HG03565 (cell line): ENCODE measurements around the gene SERPINE2.

Experiments
- ATAC-seq: cut with Tn5 transposase; IDR thresholded peaks from one replicate; pipeline ENCODE4 v1.9.1; 2021; ENCODE audit warnings: mild to moderate bottlenecking, moderate library complexity; ENCODE audit not compliant: unreplicated experiment

SERPINE2 gene

DNA sequence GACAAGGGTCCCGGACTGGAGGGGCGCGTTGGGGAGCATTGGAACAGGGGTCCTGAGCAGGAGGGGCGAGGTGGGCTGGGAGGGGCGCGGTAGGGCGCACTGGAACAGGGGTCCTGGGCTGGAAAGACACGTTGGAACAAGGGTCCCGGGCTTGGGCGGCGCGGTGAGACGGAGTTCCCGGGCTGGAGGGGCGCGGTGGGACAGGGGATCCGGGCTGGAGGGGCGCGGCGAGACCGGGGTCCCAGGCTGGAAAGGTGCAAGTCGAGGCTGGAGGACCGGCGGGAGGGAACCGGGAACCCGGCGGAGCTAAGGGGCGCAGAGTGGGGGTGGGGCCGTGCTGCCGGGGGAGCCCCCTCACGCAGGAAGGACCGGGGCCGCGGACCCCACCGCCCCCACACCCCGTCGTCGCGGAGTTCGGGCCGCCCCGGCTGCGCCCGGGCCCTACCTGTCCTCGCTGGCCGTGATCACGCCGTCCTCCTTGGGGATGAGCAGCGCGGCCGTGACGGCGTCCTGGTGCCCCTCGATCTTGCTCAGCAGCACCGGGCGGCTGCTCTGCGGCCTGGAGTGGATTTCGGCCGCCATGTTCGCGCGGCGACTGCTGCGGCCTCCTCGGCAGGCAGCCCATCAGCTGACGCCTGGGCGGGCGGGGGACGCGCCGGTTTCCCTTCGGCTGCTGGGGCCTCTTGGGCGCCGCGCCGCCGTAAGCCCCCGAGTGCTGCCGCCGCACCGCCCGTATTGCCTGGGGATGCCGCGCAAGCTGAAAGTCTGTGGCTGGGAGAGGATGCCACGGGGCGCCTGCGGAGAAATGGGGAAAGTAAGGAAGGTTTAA lies 94.2 kb downstream of the SERPINE2 start, which contains the start of gene WDFY1:
WDFY1 (minus strand) TSS at position 633 of the 829 bp plus-strand sequence; CDS start at position 582, 51 bp downstream.
- ATAC-seq: peak; percentile 62

DNA sequence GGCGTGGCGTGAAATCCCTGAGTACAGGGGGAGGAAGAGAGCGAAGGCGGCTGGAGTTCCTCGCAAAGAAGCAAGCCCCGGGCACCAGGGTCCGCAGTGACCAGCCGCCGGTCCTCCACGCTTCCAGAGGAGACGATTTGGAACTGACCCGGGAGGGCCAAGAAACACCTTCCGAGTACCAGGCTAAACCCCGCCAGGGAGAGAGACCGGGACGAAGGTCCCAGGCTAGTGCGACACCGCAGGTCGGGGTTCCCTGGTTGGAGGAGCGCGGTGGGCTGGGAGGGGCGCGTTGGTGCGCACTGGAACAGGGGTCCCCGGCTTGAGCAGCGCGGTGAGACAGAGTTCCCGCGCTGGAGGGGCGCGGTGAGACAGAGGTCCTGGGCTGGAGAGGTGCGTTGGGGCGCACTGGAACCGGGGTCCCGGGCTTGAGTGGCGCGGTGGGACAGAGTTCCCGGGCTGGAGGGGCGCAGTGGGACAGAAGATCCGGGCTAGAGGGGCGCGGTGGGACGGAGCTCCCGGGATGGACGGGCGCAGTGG lies 94.9 kb downstream of the SERPINE2 start:
- no peak for ATAC-seq

DNA sequence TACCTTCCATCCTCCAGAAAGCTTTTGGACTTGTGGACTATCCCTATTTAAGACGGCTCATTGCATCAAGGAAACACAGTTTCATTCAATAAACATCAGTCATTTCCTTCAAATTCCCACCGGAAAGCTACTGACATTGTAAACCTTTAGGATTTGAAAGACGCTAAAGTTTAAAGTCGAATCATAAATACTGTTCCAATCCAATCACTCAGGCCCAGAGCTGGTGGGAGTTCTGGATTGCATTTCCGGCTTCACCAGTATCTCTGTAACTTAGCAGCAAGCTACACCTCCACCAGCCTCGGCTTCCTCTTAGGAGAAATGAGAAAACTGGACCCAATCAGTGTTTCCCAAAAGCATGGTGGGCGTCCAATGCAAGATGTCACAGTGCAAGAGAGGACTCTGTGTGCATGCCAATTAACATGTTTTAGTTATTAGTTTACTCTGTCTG lies 95.5 kb downstream of the SERPINE2 start:
- ATAC-seq: no peak

DNA sequence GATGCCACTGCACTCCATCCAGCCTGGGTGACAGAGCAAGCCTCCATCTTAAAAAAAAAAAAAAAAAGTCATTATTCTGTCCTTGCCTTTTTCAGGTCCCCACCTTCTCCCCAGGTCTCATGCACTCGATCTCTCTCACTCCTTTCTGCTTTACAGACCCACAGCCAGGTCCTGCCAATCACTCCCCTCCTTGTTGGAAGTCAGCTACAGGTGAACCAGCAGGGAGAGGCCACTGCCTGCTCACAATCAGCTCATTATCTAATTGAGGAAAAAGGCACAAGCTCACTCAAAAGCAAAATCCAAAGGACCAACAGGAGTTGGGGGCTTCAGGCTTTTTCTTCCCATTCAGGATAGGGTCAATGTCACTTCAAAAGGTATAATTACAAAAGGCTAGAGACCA lies 96.0 kb downstream of the SERPINE2 start:
- ATAC-seq: no peak

DNA sequence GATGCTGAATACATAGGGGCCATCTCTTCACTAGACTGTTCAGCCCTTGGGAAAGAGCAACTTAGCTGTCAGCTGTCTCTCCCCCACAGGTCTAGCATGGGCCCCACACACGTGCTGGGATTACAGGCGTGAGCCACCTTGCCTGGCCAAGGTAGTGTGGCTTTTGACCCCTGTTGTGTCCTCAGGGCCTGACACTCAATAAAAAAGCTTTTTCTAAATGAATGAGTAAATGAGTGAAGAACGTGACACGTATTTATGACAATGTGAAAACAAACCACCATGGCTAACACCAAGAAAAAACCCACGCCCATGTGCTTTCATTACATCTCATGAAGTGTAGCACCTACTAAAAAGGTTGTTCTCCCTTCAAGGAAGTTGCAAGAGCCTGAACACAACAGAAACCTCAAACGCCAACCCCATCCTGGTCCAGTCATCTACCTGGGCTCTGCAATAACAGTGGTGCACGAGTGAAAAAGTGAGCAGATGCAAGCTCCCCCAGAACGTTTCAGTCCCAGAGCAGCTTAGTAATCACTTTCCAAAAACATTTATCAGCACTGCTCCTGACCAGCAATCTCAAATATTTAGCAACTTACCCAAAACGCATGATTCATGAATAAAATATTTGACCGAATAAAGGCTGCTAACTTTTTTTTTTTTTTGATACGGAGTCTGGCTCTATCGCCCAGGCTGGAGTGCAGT lies 97.4 kb downstream of the SERPINE2 start:
- peak; percentile 64 for ATAC-seq

DNA sequence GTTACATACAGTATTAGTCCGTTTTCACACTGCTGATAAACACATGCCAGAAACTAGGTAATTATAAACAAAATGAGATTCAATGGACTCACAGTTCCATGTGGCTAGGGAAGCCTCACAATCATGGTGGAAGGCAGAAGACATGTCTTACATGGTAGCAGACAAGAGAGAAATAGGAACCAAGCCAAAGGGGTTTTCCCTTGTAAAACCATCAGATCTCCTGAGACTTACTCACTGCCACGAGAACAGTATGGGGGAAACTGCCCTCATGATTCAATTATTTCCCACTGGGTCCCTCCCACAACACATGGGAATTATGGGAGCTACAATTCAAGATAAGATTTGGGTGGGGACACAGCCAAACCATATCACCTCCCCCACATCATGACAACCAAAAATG lies 99.6 kb downstream of the SERPINE2 start:
- ATAC-seq: peak; percentile 26

DNA sequence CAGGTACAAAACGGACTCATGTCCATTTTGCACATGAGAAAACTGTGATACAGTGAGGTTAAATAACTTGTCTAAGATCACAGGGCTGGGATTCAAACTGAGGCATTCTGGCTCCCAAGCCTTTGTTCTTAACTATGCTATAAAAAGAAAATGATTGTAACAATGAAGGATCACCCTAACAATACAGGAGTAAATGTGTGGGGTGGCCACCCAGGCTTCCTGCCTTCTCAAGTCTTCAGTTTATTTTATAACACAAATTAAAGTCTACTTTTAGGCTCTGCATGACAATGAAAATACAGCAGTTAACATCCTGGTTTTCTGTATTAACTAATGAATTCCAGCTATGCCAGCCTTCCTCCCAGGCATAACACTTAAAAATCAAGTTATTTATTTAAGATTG lies 101.6 kb downstream of the SERPINE2 start:
- ATAC-seq: no peak

DNA sequence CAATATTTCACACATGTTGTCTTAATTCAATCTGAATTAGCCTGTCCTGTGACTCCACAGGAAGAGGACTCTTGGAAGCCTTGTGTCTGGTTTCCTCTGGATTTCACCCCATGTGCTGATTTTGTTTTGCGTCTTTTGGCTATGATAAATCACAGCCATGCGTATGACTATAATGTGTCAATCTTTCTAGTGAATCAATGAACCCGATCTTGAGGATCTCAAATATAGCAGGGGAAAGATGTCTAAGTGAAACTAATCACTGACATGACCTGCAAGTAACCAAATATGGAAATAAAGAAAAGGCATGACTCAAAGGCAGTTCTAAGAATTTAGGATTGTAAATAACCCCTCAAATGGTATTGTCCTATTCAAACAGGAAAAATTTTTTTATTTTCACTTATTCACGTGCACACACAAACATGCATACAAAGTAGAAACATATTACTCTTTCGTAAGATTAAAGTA lies 102.2 kb downstream of the SERPINE2 start:
- no peak for ATAC-seq

DNA sequence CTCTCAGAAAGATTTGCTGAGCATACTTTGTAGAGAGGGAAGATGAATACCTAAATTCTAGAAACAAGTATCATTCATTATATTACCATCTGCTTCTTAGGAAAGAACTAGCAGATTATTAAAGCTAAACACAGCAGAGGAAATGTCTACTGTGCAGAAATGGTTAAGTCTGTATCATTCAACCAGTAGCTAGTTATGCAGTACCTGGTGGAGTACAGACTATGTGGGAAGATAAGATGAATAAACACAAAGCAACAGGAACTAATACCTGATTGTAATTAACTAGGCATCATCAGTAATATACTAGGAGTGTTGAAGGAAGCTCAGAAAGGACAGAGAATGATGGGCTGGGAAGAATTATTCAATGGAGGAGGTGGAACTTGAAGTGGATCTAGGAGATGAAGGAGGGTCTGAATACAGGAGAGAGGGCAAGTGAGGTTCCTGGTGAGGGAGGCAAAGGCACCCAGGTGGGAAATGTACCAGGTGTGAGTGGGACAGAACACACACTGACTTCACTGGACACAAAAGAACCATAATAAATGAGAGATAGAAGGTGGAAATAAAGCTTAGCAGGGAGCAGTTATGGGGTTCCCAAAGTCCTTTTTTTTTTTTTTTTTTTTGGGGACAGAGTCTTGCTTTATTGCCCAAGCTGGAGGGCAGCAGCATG lies 103.5 kb downstream of the SERPINE2 start:
- no peak for ATAC-seq

DNA sequence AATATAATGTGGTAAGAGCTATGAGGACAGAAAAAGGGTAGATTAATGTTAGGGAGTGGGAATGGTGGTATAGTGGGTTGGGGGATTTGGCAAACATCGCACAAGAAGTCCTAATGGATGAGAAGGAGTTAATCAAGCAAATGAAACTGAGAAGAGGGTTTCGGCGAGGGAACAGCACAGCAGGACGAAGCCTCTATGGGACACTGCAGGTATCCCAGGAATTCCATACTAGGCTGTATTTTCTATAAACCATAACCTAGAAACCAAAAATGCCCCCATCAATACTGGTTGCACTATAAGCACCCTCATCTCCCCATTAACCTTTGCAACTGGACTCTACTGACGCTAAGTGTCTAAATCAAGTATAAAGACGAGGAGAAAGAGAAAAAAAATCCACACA lies 104.2 kb downstream of the SERPINE2 start:
- ATAC-seq: no peak

DNA sequence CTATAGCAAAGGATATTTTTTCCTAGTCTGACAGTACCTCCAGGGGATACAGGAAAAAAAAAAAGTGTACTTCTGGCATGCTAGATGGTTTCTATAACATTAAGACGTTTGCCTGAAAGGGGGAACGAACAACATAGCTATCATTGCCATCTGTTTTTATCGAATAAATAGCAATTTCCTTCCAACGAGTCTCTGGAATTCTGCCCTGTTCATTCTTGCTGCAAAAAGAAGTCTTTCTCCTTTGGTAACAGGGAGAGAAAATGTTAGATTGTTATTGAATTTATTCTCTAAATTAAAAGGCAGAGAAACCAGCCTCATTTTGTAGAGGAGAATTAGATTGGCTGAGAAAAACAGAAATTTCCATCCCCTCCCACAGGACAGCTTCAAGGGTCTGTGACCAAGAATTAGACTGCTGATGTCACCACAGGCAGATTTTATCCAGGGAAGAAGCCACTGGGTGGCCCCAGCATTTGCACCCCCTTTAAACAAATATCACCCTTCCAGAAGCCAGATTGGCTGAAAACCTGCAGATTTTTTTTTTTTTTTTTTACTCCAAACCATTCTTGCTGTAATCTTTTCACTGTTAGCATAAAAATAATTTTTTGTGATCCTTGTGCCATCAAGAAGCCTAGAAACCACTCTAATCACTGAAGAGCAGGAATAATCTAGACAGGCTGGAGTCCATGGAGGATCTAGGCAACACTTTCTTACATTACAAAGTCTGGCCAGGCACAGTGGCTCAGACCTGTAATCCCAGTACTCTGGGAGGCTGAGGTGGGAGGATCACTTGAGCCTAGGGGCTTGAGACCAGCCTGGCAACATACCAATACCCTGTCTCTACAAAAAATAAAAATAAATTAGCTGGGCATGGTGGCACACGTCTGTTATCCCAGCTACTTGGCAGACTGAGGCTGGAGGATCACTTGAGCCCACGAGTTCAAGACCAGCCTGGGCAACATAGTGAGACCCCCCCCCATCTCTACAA lies 106.0 kb downstream of the SERPINE2 start:
- ATAC-seq: no peak

DNA sequence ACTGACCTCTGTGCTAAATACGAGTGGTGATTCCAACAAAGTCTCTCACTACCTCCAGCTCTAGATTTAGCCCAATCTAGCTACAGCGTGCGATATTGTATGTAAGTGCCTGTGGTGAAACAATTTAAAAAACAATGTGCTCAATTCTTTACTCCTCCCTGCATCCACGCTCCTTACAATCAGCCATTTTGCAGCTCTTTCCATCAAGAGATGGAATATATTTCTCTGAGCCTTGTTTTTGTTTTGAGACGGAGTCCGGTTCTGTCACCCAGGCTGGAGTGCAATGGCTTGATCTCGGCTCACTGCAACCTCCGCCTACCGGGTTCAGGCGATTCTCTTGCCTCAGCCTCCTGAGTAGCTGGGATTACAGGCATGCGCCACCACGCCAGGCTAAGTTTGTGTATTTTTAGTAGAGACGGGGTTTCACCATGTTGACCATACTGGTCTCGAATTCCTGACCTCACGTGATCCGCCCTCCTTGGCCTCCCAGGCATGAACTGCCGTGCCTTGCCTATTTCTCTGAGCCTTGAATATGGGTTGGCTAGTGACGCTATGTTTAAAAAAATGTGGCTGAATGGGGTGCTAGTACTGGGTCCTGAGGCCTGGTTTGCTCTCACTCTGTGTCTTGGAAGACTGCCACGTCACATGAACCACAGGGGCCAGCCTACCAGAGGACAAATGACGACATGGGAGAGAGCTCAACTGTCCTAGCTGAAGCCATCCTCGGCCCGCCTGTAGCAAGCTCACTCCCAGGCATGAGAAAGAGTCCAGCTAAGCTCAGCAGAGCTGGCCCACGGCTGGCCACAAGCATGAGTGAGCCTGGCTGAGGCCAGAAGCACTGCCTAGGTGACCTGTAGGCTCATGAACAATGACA lies 108.7 kb downstream of the SERPINE2 start:
- no peak for ATAC-seq

DNA sequence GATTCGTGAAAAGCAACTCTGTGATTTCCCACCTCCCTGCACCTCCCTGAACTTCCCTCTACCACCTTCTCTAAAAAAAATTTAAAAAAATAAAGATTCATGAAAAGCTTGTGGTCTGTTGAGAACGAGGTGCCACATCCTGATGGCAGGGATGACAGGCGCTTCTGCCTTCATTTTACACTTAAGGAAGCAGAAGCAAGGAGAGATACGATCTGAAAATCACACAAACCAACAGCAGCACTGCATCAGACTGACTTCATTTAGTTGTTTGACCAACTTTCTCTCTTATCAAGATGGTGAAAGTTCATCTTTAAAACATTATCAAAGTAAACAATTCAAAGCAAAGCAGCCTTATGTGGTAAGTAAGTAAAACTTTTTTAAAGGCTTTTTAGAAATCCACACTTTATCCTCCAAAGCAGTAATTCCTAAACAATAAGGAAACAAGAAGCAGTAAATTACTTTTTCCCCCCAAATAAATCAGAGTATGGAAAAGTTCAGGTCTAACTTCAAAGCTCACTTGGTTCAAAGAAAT lies 109.4 kb downstream of the SERPINE2 start:
- no peak for ATAC-seq

DNA sequence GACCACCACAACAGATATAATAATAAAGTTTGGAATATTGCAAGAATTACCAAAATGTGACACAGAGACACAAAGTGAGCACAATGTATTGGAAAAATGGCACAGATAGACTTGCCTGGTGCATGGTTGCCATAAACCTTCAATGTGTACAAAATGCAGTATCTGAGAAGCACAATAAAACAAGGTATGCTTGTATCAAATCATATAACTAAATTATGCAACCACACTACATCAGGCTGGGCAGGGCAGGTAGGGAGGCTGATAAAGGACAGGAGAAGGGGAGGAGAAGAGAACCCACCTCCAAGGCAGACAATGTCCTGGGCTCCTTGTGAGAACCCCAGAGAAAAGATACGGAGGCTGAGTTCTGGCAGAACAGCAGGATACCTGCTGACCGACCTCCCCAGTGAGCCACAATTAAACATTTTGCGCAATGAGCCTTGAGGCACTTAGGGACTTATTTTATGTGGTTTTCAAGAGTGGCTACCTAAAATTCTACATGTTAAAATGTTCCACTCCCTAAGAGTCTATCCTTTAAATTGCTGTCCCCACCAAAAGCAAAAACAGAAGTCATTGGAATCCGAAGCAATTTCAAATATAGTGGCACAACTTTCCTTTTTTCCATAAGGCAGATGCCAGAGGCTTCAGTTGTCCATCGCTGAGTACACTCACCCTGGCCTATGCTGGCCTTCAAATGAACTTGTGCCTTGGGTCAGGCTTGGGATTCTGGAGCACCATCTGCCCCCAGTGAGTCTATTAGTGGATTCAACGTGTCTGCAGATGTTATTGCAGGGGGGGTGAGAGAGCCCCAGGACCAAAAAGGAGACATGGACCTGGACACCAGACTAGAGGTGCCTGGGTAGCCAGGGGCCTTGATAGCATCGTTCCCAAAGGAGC lies 110.7 kb downstream of the SERPINE2 start:
- no peak for ATAC-seq

DNA sequence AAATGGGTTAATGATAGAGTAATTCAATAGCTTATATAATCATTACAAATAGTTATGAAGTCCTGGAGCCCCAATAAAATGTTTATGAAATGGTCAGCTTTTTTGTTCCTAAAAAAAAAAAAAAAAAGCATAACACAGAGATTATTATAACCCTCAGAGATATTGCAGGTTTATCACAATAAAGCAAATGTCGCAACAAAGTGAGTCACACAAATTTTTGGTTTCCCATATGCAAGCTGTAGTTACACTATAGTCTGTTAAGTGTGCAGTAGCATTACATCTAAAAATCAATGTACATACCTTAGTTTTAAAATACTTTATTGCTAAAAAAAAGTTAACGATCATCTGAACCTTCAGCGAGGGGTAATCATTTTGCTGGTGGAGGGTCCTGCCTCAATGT lies 114.0 kb downstream of the SERPINE2 start:
- ATAC-seq: no peak
